ENCODE data around the gene BLOC1S4.

The BLOC1S4 gene

GRCh38 chr4:6740347-6740746 lies 24.4 kb downstream of the BLOC1S4 start:
- TF ChIP-seq, protein P1, sequence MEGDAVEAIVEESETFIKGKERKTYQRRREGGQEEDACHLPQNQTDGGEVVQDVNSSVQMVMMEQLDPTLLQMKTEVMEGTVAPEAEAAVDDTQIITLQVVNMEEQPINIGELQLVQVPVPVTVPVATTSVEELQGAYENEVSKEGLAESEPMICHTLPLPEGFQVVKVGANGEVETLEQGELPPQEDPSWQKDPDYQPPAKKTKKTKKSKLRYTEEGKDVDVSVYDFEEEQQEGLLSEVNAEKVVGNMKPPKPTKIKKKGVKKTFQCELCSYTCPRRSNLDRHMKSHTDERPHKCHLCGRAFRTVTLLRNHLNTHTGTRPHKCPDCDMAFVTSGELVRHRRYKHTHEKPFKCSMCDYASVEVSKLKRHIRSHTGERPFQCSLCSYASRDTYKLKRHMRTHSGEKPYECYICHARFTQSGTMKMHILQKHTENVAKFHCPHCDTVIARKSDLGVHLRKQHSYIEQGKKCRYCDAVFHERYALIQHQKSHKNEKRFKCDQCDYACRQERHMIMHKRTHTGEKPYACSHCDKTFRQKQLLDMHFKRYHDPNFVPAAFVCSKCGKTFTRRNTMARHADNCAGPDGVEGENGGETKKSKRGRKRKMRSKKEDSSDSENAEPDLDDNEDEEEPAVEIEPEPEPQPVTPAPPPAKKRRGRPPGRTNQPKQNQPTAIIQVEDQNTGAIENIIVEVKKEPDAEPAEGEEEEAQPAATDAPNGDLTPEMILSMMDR (IDR thresholded peaks at IDR 0.05; ENCODE audit: low read length): no peak
- TF ChIP-seq EZH2 (IDR thresholded peaks at IDR 0.05; ENCODE audit: borderline replicate concordance, low read length): no peak

GRCh38 chr4:6742507-6742906 lies 26.5 kb downstream of the BLOC1S4 start:
- Histone ChIP-seq H3K79me2 (ENCODE audit: insufficient read depth, low read length) (no peaks in the 10 kb centered on the region), H3K36me3 (ENCODE audit: insufficient read depth, low read length) (no peaks in the 10 kb centered on the region), H3K9ac (ENCODE audit: low read length) (no peak overlapping the region), H3K9me2 (ENCODE audit: low read depth, low read length) (no peaks in the 10 kb centered on the region), H3F3A (ENCODE audit: insufficient read depth, low read length) (no peaks in the 10 kb centered on the region), H3K9me3 (ENCODE audit: low read length) (no peaks in the 10 kb centered on the region), H3K4me1 (ENCODE audit: insufficient read depth, low read length, severe bottlenecking) (no peaks in the 10 kb centered on the region), H3K4me2 (ENCODE audit: low read length) (no peak overlapping the region), H3K27me3 (ENCODE audit: insufficient read depth, low read length) (no peaks in the 10 kb centered on the region), H2AFZ (ENCODE audit: low read length) (no peak overlapping the region), H3K4me3 (ENCODE audit: low read depth, low read length, poor library complexity, severe bottlenecking) (no peak overlapping the region), H4K20me1 (ENCODE audit: insufficient read depth, low read length) (no peaks in the 10 kb centered on the region), H3K27ac (ENCODE audit: low read depth, low read length, poor library complexity, severe bottlenecking) (no peak overlapping the region)
- no peak for TF ChIP-seq EZH2 (IDR thresholded peaks at IDR 0.05; ENCODE audit: borderline replicate concordance, low read length)
- TF ChIP-seq, protein P1 (IDR thresholded peaks at IDR 0.05; ENCODE audit: low read length): no peak

More at GRCh38 chr4:6740347-6740746, 24.4 kb downstream of the BLOC1S4 start:
- H3K9ac ChIP-seq (ENCODE audit: low read length): no peak overlapping the region
- H3K79me2 ChIP-seq (ENCODE audit: insufficient read depth, low read length): no peaks in the 10 kb centered on the region
- H3K4me2 ChIP-seq (ENCODE audit: low read length): no peak overlapping the region
- H4K20me1 ChIP-seq (ENCODE audit: insufficient read depth, low read length): no peaks in the 10 kb centered on the region
- H3K4me1 ChIP-seq (ENCODE audit: insufficient read depth, low read length, severe bottlenecking): no peaks in the 10 kb centered on the region
- no peaks in the 10 kb centered on the region for H3K27me3 ChIP-seq (ENCODE audit: insufficient read depth, low read length)
- no peaks in the 10 kb centered on the region for H3K36me3 ChIP-seq (ENCODE audit: insufficient read depth, low read length)
- H3K9me2 ChIP-seq (ENCODE audit: low read depth, low read length): no peaks in the 10 kb centered on the region
- H3K9me3 ChIP-seq (ENCODE audit: low read length): no peaks in the 10 kb centered on the region
- no peaks in the 10 kb centered on the region for H3F3A ChIP-seq (ENCODE audit: insufficient read depth, low read length)
- no peak overlapping the region for H2AFZ ChIP-seq (ENCODE audit: low read length)
- H3K4me3 ChIP-seq (ENCODE audit: low read depth, low read length, poor library complexity, severe bottlenecking): no peak overlapping the region
- no peak overlapping the region for H3K27ac ChIP-seq (ENCODE audit: low read depth, low read length, poor library complexity, severe bottlenecking)

DNA sequence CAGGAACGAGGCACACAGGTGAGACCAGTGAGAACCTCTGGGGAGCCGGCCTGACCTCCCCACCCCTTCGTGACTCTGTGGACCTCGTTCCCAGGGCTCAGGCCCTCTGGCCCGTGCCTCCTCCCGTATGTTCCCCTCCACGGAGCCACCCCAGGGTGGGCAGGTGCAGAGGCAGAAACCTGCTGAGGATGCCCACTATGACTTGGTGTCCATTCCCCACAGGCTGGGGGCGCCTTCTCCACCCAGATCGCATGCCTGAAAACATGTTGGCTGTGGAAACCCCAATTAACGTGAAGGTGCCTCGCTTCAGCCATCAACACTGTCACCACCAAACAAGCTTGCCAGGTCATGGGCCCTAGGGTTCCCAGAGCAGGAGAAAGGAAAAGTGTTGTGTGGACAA lies 27.0 kb downstream of the BLOC1S4 start:
- no peaks in the 10 kb centered on the region for H3F3A ChIP-seq (ENCODE audit: insufficient read depth, low read length)
- H2AFZ ChIP-seq (ENCODE audit: low read length): no peak overlapping the region
- no peak overlapping the region for H3K27ac ChIP-seq (ENCODE audit: low read depth, low read length, poor library complexity, severe bottlenecking)
- no peaks in the 10 kb centered on the region for H3K79me2 ChIP-seq (ENCODE audit: insufficient read depth, low read length)
- no peak overlapping the region for H3K4me3 ChIP-seq (ENCODE audit: low read depth, low read length, poor library complexity, severe bottlenecking)
- H3K36me3 ChIP-seq (ENCODE audit: insufficient read depth, low read length): no peaks in the 10 kb centered on the region
- no peaks in the 10 kb centered on the region for H4K20me1 ChIP-seq (ENCODE audit: insufficient read depth, low read length)
- H3K4me1 ChIP-seq (ENCODE audit: insufficient read depth, low read length, severe bottlenecking): no peaks in the 10 kb centered on the region
- H3K9ac ChIP-seq (ENCODE audit: low read length): no peak overlapping the region
- no peak for TF ChIP-seq EZH2 (IDR thresholded peaks at IDR 0.05; ENCODE audit: borderline replicate concordance, low read length)
- TF ChIP-seq, protein P1 (IDR thresholded peaks at IDR 0.05; ENCODE audit: low read length): no peak
- H3K9me3 ChIP-seq (ENCODE audit: low read length): no peaks in the 10 kb centered on the region
- no peaks in the 10 kb centered on the region for H3K9me2 ChIP-seq (ENCODE audit: low read depth, low read length)
- H3K27me3 ChIP-seq (ENCODE audit: insufficient read depth, low read length): no peaks in the 10 kb centered on the region
- no peak overlapping the region for H3K4me2 ChIP-seq (ENCODE audit: low read length)

All from OCI-LY1 (cell line).